PC-3 (cell line): ENCODE data around the gene IL1RN. TPM values are rescaled to one million over a fixed set of nuclear protein-coding genes. Genes with fewer than 3 reads are reported as not detected.

ENCODE experiments used
- ATAC-seq: fragments of 200-7000 bp; cut with Tn5 transposase; 2 replicates; pipeline ENCODE4 v1.9.1; 2020; ENCODE audit warnings: mild to moderate bottlenecking, moderate library complexity
- BruUV-seq: library from RNA; stranded (reverse); fragments of 400-500 nt; replicated peaks from 2 replicates; lab custom pipeline; 2021; lab: Mats Ljungman, UMichigan
- CTCF ChIA-PET: fragments of 300-600 bp; sonication (Branson Sonifier 250); formaldehyde crosslinking; loops from one replicate; lab custom pipeline; 2022; ENCODE audit warnings: antibody characterized with exemption; lab: Charles Lee
- POLR2A ChIA-PET: fragments of 300-600 bp; sonication (Branson Sonifier 250); formaldehyde crosslinking; loops from one replicate; lab custom pipeline; 2022; ENCODE audit warnings: antibody characterized with exemption; ENCODE audit not compliant: unreplicated experiment; lab: Charles Lee
- DNase-seq: peaks from one replicate; pipeline ENCODE4 v3.0.0-alpha.2; 2015
- H2AFZ ChIP-seq: fragments of 300-600 bp; sonication (generic); 2 replicates; pipeline ENCODE4 v1.6.0; 2016; ENCODE audit warnings: antibody characterized with exemption, low read length
- H3F3A ChIP-seq: fragments of 300-600 bp; sonication (generic); one replicate; pipeline ENCODE4 v1.6.0; 2017; ENCODE audit warnings: antibody characterized with exemption, low read length, control low read depth, mild to moderate bottlenecking; ENCODE audit not compliant: unreplicated experiment
- H3K27ac ChIP-seq: fragments of 300-600 bp; sonication (generic); 2 replicates; pipeline ENCODE4 v1.5.1; 2016; ENCODE audit warnings: mild to moderate bottlenecking, low read length
- H3K27me3 ChIP-seq: fragments of 300-600 bp; sonication (generic); 2 replicates; pipeline ENCODE4 v1.6.1; 2016; ENCODE audit warnings: low read length, mixed read lengths
- H3K36me3 ChIP-seq: fragments of 300-600 bp; sonication (generic); 2 replicates; pipeline ENCODE4 v1.6.1; 2016; ENCODE audit warnings: low read depth, mixed run types, low read length, mixed read lengths
- H3K4me1 ChIP-seq: fragments of 300-600 bp; sonication (generic); 2 replicates; pipeline ENCODE4 v1.5.1; 2016; ENCODE audit warnings: low read length; ENCODE audit not compliant: insufficient read depth
- H3K4me2 ChIP-seq: fragments of 300-600 bp; sonication (generic); 2 replicates; pipeline ENCODE4 v1.6.0; 2016; ENCODE audit warnings: low read length
- H3K4me3 ChIP-seq: fragments of 300-600 bp; sonication (generic); 2 replicates; pipeline ENCODE4 v1.5.1; 2016; ENCODE audit warnings: mild to moderate bottlenecking, low read length, mixed read lengths
- H3K79me2 ChIP-seq: fragments of 300-600 bp; sonication (generic); 2 replicates; pipeline ENCODE4 v1.6.1; 2017; ENCODE audit warnings: low read length, mixed read lengths
- H3K9ac ChIP-seq: fragments of 300-600 bp; sonication (generic); 2 replicates; pipeline ENCODE4 v1.6.0; 2016; ENCODE audit warnings: mild to moderate bottlenecking, low read length
- H3K9me2 ChIP-seq: fragments of 300-600 bp; sonication (generic); replicated peaks from 2 replicates; pipeline ENCODE4 v1.6.1; 2016; ENCODE audit warnings: mixed run types, low read length, mixed read lengths
- H3K9me3 ChIP-seq: fragments of 300-600 bp; sonication (generic); 2 replicates; pipeline ENCODE4 v1.6.1; 2016; ENCODE audit warnings: low read length, mixed read lengths
- H4K20me1 ChIP-seq: fragments of 300-600 bp; sonication (generic); 2 replicates; pipeline ENCODE4 v1.6.1; 2016; ENCODE audit warnings: low read length, mixed read lengths
- CTCF ChIP-seq: fragments of 300-600 bp; sonication (generic); conservative IDR thresholded peaks from 2 replicates; pipeline ENCODE4 v1.5.1; 2017; ENCODE audit warnings: antibody characterized with exemption, low read depth, mild to moderate bottlenecking, low read length
- EZH2 ChIP-seq: fragments of 300-600 bp; sonication (generic); IDR thresholded peaks from one replicate; pipeline ENCODE4 v1.6.1; 2017; ENCODE audit warnings: antibody characterized with exemption, mild to moderate bottlenecking, low read length; ENCODE audit not compliant: unreplicated experiment
- EZH2phosphoT487 ChIP-seq: fragments of 300-600 bp; sonication (generic); IDR thresholded peaks from 2 replicates; pipeline ENCODE4 v1.6.1; 2018; ENCODE audit warnings: mild to moderate bottlenecking, antibody characterized with exemption, low read length, borderline replicate concordance
- intact Hi-C: fragments of 100-400 bp; cut with micrococcal nuclease; formaldehyde crosslinking; loops from 2 replicates; pipeline ENCODE4 v1.9.0; 2023
- total RNA-seq: library from RNA; depleted of rRNA; stranded (reverse); fragments of >200 nt; gene quantifications from 2 replicates; pipeline ENCODE4 v1.2.3, GENCODE V29; 2014

Gene IL1RN
- total RNA-seq, 1 experiment from 2014 or later = 1.3 TPM

- DNase-seq = no peak
- Histone ChIP-seq H3K27ac (no peak overlapping the region), H3F3A (no peaks in the 10 kb centered on the region), H4K20me1 (no peaks in the 10 kb centered on the region), H3K27me3 (no peaks in the 10 kb centered on the region), H3K4me2 (no peak overlapping the region), H3K9me3 (no peaks in the 10 kb centered on the region), H3K9me2 (no peaks in the 10 kb centered on the region), H3K4me3 (no peak overlapping the region), H3K4me1 (peaks cover 9% of the 10 kb centered on the region), H3K36me3 (no peaks in the 10 kb centered on the region), H3K79me2 (no peaks in the 10 kb centered on the region), H3K9ac (no peak overlapping the region), H2AFZ (no peak overlapping the region)
- BruUV-seq = no TSS peak
- intact Hi-C loops = no loop called here
- TF ChIP-seq EZH2phosphoT487 = no peak
- no peak for TF ChIP-seq EZH2
- no peak for TF ChIP-seq CTCF
- ChIA-PET POLR2A (no interaction called here), CTCF (interaction anchor here (1.2 kb wide), 1 partner anchor 56 kb away, joined by 8 read pairs; no protein-coding TSS in a partner anchor)
- ATAC-seq = no peak
Observed at GRCh38 chr2:113142290-113142689, 14.9 kb downstream of the IL1RN start.

GRCh38 chr2:113144259-113144658, 16.9 kb downstream of the IL1RN start:
- Histone ChIP-seq H3K27ac (no peak overlapping the region), H3K9me2 (no peaks in the 10 kb centered on the region), H3K4me2 (no peak overlapping the region), H3F3A (no peaks in the 10 kb centered on the region), H2AFZ (no peak overlapping the region), H3K27me3 (no peaks in the 10 kb centered on the region), H3K36me3 (no peaks in the 10 kb centered on the region), H3K4me1 (peaks cover 6% of the 10 kb centered on the region), H3K4me3 (no peak overlapping the region), H3K9ac (no peak overlapping the region), H4K20me1 (no peaks in the 10 kb centered on the region), H3K79me2 (no peaks in the 10 kb centered on the region), H3K9me3 (no peaks in the 10 kb centered on the region)
- TF ChIP-seq CTCF (no peak), EZH2phosphoT487 (no peak), EZH2 (no peak)
- ChIA-PET CTCF (no interaction called here), POLR2A (no interaction called here)
- ATAC-seq (no peak), DNase-seq (no peak)
- no TSS peak for BruUV-seq
- intact Hi-C loops = no loop called here
